ENCODE results near the gene DHH.

Gene DHH

DNA sequence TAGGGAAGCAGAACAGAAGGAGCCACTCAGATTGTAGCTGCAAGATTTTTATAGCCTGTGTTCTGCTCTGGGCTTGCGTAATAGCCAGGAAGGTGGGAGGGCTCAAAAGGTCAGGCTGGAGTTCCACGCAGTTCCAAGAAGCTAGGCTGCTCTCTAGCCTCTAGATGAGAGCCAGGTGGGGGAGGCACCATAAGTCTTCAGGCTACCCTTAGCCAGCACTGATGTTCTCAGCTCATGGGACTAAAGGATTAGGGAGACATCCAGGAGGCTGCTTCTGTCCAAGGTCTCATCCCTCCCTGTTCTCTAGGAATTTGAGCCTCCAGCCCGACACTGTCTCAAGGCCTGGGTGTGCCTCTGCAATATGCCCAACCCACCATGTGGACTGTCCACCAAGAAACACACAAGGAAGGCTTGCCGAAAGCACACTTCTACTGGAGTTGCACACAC is 14.4 kb upstream of the DHH start:
- Histone ChIP-seq H3K27ac (ENCODE audit: extremely low read depth, low read depth, low read length) (0 out of 2 replicates have a peak overlapping the region, but pooled peaks have one; percentile 4), H3K4me1 (ENCODE audit: control insufficient read depth, insufficient read depth, low read length) (peaks cover 10% of the 10 kb centered on the region)
- TF ChIP-seq ZNF521 (tag by site-specific recombination; IDR thresholded peaks at IDR 0.05) = no peak
- TF ChIP-seq IKZF3 (tag by site-specific recombination; IDR thresholded peaks at IDR 0.05) = peak; percentile 16; the same call in 1 of the 2 replicates
- no peak for TF ChIP-seq ZNF404 (tag by site-specific recombination; IDR thresholded peaks at IDR 0.05)
- no peak for TF ChIP-seq REPIN1 (tag by site-specific recombination; IDR thresholded peaks at IDR 0.05; ENCODE audit: low read depth)
- no peak for TF ChIP-seq KLF1 (tag by site-specific recombination; IDR thresholded peaks at IDR 0.05)
- no peak for TF ChIP-seq ZNF324 (tag by site-specific recombination; IDR thresholded peaks at IDR 0.05)
- no peak for TF ChIP-seq ZNF549 (tag by site-specific recombination; IDR thresholded peaks at IDR 0.05)
- no peak for TF ChIP-seq ZNF341 (tag by site-specific recombination; IDR thresholded peaks at IDR 0.05; ENCODE audit: low read depth)
- no peak for TF ChIP-seq ZNF792 (tag by site-specific recombination; IDR thresholded peaks at IDR 0.05)
- no peak for TF ChIP-seq GFI1B (tag by site-specific recombination; IDR thresholded peaks at IDR 0.05)
- TF ChIP-seq ZNF560 (tag by site-specific recombination; IDR thresholded peaks at IDR 0.05; ENCODE audit: borderline replicate concordance) = no peak
- no peak for TF ChIP-seq ZNF843 (tag by site-specific recombination; IDR thresholded peaks at IDR 0.05)
- no peak for TF ChIP-seq ZNF133 (tag by site-specific recombination; IDR thresholded peaks at IDR 0.05)
- no peak for TF ChIP-seq ZNF610 (tag by site-specific recombination; IDR thresholded peaks at IDR 0.05; ENCODE audit: borderline replicate concordance)
- TF ChIP-seq ZIC2 (tag by site-specific recombination; IDR thresholded peaks at IDR 0.05) = no peak
- TF ChIP-seq WT1 (tag by site-specific recombination; IDR thresholded peaks at IDR 0.05) = no peak
- TF ChIP-seq ZNF747 (tag by site-specific recombination; IDR thresholded peaks at IDR 0.05) = no peak
- no peak for TF ChIP-seq ZNF596 (tag by site-specific recombination; IDR thresholded peaks at IDR 0.05)
- TF ChIP-seq, protein P1, sequence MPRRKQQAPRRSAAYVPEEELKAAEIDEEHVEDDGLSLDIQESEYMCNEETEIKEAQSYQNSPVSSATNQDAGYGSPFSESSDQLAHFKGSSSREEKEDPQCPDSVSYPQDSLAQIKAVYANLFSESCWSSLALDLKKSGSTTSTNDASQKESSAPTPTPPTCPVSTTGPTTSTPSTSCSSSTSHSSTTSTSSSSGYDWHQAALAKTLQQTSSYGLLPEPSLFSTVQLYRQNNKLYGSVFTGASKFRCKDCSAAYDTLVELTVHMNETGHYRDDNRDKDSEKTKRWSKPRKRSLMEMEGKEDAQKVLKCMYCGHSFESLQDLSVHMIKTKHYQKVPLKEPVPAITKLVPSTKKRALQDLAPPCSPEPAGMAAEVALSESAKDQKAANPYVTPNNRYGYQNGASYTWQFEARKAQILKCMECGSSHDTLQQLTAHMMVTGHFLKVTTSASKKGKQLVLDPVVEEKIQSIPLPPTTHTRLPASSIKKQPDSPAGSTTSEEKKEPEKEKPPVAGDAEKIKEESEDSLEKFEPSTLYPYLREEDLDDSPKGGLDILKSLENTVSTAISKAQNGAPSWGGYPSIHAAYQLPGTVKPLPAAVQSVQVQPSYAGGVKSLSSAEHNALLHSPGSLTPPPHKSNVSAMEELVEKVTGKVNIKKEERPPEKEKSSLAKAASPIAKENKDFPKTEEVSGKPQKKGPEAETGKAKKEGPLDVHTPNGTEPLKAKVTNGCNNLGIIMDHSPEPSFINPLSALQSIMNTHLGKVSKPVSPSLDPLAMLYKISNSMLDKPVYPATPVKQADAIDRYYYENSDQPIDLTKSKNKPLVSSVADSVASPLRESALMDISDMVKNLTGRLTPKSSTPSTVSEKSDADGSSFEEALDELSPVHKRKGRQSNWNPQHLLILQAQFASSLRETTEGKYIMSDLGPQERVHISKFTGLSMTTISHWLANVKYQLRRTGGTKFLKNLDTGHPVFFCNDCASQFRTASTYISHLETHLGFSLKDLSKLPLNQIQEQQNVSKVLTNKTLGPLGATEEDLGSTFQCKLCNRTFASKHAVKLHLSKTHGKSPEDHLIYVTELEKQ (tag by site-specific recombination; IDR thresholded peaks at IDR 0.05; ENCODE audit: borderline replicate concordance) = no peak
- no peak for TF ChIP-seq ZNF623 (tag by site-specific recombination; IDR thresholded peaks at IDR 0.05)
- peak; percentile 47; the same call in 1 of the 2 replicates for TF ChIP-seq SP2 (tag by site-specific recombination; IDR thresholded peaks at IDR 0.05)
- TF ChIP-seq, protein P2, sequence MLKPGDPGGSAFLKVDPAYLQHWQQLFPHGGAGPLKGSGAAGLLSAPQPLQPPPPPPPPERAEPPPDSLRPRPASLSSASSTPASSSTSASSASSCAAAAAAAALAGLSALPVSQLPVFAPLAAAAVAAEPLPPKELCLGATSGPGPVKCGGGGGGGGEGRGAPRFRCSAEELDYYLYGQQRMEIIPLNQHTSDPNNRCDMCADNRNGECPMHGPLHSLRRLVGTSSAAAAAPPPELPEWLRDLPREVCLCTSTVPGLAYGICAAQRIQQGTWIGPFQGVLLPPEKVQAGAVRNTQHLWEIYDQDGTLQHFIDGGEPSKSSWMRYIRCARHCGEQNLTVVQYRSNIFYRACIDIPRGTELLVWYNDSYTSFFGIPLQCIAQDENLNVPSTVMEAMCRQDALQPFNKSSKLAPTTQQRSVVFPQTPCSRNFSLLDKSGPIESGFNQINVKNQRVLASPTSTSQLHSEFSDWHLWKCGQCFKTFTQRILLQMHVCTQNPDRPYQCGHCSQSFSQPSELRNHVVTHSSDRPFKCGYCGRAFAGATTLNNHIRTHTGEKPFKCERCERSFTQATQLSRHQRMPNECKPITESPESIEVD (tag by site-specific recombination; IDR thresholded peaks at IDR 0.05) = no peak
- TF ChIP-seq REST (tag by site-specific recombination; IDR thresholded peaks at IDR 0.05) = peak; percentile 88
- no peak for TF ChIP-seq ZNF202 (tag by site-specific recombination; IDR thresholded peaks at IDR 0.05; ENCODE audit: borderline replicate concordance)
- TF ChIP-seq, protein P3, sequence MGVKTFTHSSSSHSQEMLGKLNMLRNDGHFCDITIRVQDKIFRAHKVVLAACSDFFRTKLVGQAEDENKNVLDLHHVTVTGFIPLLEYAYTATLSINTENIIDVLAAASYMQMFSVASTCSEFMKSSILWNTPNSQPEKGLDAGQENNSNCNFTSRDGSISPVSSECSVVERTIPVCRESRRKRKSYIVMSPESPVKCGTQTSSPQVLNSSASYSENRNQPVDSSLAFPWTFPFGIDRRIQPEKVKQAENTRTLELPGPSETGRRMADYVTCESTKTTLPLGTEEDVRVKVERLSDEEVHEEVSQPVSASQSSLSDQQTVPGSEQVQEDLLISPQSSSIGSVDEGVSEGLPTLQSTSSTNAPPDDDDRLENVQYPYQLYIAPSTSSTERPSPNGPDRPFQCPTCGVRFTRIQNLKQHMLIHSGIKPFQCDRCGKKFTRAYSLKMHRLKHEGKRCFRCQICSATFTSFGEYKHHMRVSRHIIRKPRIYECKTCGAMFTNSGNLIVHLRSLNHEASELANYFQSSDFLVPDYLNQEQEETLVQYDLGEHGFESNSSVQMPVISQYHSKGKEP (tag by site-specific recombination; IDR thresholded peaks at IDR 0.05) = no peak
- TF ChIP-seq ZBTB8A (tag by site-specific recombination; IDR thresholded peaks at IDR 0.05) = no peak
- TF ChIP-seq ZNF174 (tag by site-specific recombination; IDR thresholded peaks at IDR 0.05) = no peak

More for the DNA sequence above, 14.4 kb upstream of the DHH start:
- ChIA-PET CTCF (interaction anchor here (0.6 to 7.5 kb wide), 11 partner anchors 10 to 669 kb away, joined by 4 to 53 read pairs (median 6); partner anchors contain the start of genes DHH and RHEBL1), POLR2A (interaction anchor here (0.6 to 4.3 kb wide), 4 partner anchors 9 to 126 kb away, joined by 5 to 75 read pairs (median 16); partner anchors contain the start of gene TUBA1B)
- no peak overlapping the region; the same call in none of the 2 replicates for H3K4me3 ChIP-seq (ENCODE audit: low read depth, low read length)
- H3K9me3 ChIP-seq (ENCODE audit: control insufficient read depth, insufficient read depth, low read depth, low read length) = no peaks in the 10 kb centered on the region
- H3K36me3 ChIP-seq (ENCODE audit: control insufficient read depth in 2 of 2, insufficient read depth in 1 of 2, low read length in 2 of 2) = peaks cover 0 to 34% of the 10 kb centered on the region in 2 experiments; a peak in 1 of 3 replicates
